ENCODE data around the gene TMEM132C. TPM values are rescaled to one million over a fixed set of nuclear protein-coding genes. Genes with fewer than 3 reads are reported as not detected.

The TMEM132C gene
- total RNA-seq, 6 experiments from 2014 or later = 0.04 to 0.19 (median 0.06) TPM; not detected in 3

- Histone ChIP-seq H3K4me1 (no peaks in the 10 kb centered on the region), H3K27ac (no peak overlapping the region), H3K27me3 (no peaks in the 10 kb centered on the region), H3K4me3 (no peak overlapping the region), H3K9me3 (no peaks in the 10 kb centered on the region), H3K36me3 (no peaks in the 10 kb centered on the region)
- TF ChIP-seq CTCF (IDR thresholded peaks at IDR 0.05) = no peak
- no peak for TF ChIP-seq POLR2A (IDR thresholded peaks at IDR 0.05)
- ATAC-seq (no peak), DNase-seq (no peak)
- WGBS (ENCODE audit: insufficient coverage, low coverage, low lambda C conversion rate, missing lambda C conversion rate) = 56% methylated on average over 9 of the region's 9 CpGs
- intact Hi-C loops (cut with DNase I) = no loop called here
These were observed 417.4 kb downstream of the TMEM132C start for GRCh38 chr12:128684352-128684751.

GRCh38 chr12:128685903-128686475 lies 419.0 kb downstream of the TMEM132C start:
- H3K27me3 ChIP-seq = no peaks in the 10 kb centered on the region
- no peak overlapping the region for H3K4me3 ChIP-seq
- no peaks in the 10 kb centered on the region for H3K36me3 ChIP-seq
- intact Hi-C loops (cut with DNase I) = no loop called here
- H3K9me3 ChIP-seq = no peaks in the 10 kb centered on the region
- TF ChIP-seq CTCF (IDR thresholded peaks at IDR 0.05) = no peak
- no peak for DNase-seq
- 56% methylated on average over 7 of the region's 11 CpGs for WGBS (ENCODE audit: insufficient coverage, low coverage, low lambda C conversion rate, missing lambda C conversion rate)
- H3K27ac ChIP-seq = no peak overlapping the region
- no peaks in the 10 kb centered on the region for H3K4me1 ChIP-seq
- no peak for ATAC-seq

GRCh38 chr12:128687851-128688250 lies 420.9 kb downstream of the TMEM132C start:
- Histone ChIP-seq H3K9me3 (no peaks in the 10 kb centered on the region), H3K27me3 (no peaks in the 10 kb centered on the region), H3K36me3 (no peaks in the 10 kb centered on the region), H3K4me3 (no peak overlapping the region), H3K4me1 (no peaks in the 10 kb centered on the region), H3K27ac (no peak overlapping the region)
- 55% methylated on average over 3 of the region's 7 CpGs for WGBS (ENCODE audit: insufficient coverage, low coverage, low lambda C conversion rate, missing lambda C conversion rate)
- ATAC-seq (no peak), DNase-seq (no peak)
- intact Hi-C loops (cut with DNase I) = no loop called here
- TF ChIP-seq CTCF (IDR thresholded peaks at IDR 0.05) (no peak), POLR2A (IDR thresholded peaks at IDR 0.05) (no peak)

DNA sequence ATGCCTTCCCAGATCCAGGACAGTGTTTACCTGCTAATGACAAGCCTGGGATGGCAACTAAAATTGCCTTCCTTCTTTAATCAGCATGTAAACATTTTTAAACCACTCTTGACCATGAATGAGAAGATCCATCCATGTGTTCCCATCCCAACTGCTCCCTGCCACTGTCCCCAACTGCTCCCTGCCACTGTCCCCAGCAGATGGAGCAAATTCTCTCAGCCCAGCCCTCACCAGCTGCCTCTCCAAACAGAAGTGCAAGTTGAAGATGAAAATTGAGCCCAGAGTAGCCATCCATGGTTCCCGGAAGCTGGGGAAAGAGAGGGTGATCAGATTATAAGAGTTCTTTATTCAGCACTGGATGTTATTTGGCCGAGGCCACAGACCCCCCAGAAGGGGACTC lies 423.7 kb downstream of the TMEM132C start:
- Histone ChIP-seq H3K36me3 (no peaks in the 10 kb centered on the region), H3K4me3 (no peak overlapping the region), H3K4me1 (no peaks in the 10 kb centered on the region), H3K27ac (no peak overlapping the region), H3K27me3 (no peaks in the 10 kb centered on the region), H3K9me3 (no peaks in the 10 kb centered on the region)
- ATAC-seq (no peak), DNase-seq (no peak)
- intact Hi-C loops (cut with DNase I) = no loop called here
- no peak for TF ChIP-seq CTCF (IDR thresholded peaks at IDR 0.05)
- no peak for TF ChIP-seq POLR2A (IDR thresholded peaks at IDR 0.05)
- WGBS (ENCODE audit: insufficient coverage, low coverage, low lambda C conversion rate, missing lambda C conversion rate) = 60% methylated on average over 1 of the region's 2 CpGs

GRCh38 chr12:128693115-128693514 lies 426.1 kb downstream of the TMEM132C start:
- no peaks in the 10 kb centered on the region for H3K27me3 ChIP-seq
- H3K4me3 ChIP-seq = no peak overlapping the region
- no peaks in the 10 kb centered on the region for H3K4me1 ChIP-seq
- 48% methylated on average over 4 of the region's 4 CpGs for WGBS (ENCODE audit: insufficient coverage, low coverage, low lambda C conversion rate, missing lambda C conversion rate)
- H3K9me3 ChIP-seq = no peaks in the 10 kb centered on the region
- no peak overlapping the region for H3K27ac ChIP-seq
- intact Hi-C loops (cut with DNase I) = no loop called here
- DNase-seq = no peak
- no peaks in the 10 kb centered on the region for H3K36me3 ChIP-seq
- TF ChIP-seq CTCF (IDR thresholded peaks at IDR 0.05) = no peak
- no peak for TF ChIP-seq POLR2A (IDR thresholded peaks at IDR 0.05)
- no peak for ATAC-seq

All from right lobe of liver (tissue), 6 donors.